HG03565 (cell line): ENCODE measurements around the gene RPL11.
"Not testable (repeated sequence)": the region's sequence is repeated elsewhere in the genome, so short reads cannot be mapped to it uniquely, and the experiment has no call there.

Experiments used
- ATAC-seq: cut with Tn5 transposase; IDR thresholded peaks from one replicate; pipeline ENCODE4 v1.9.1; 2021; ENCODE audit warnings: mild to moderate bottlenecking, moderate library complexity; ENCODE audit not compliant: unreplicated experiment

The RPL11 gene

GRCh38 chr1:23684415-23684814 lies 7.2 kb upstream of the RPL11 start:
- no peak for ATAC-seq

- not testable (repeated sequence) for ATAC-seq
Measured at GRCh38 chr1:23685197-23685596, 6.4 kb upstream of the RPL11 start.

- ATAC-seq, result not testable (repeated sequence)
Measured at GRCh38 chr1:23687680-23688079, 3.9 kb upstream of the RPL11 start.

GRCh38 chr1:23688281-23688680 lies 3.3 kb upstream of the RPL11 start:
- not testable (repeated sequence) for ATAC-seq

GRCh38 chr1:23692308-23692871 lies 784 bp downstream of the RPL11 start:
- ATAC-seq, result no peak

GRCh38 chr1:23693599-23693998 lies 2.0 kb downstream of the RPL11 start:
- ATAC-seq, result no peak

- no peak for ATAC-seq
Measured at GRCh38 chr1:23694371-23694770, 2.8 kb downstream of the RPL11 start.

- no peak for ATAC-seq
Measured at GRCh38 chr1:23695667-23696066, 4.1 kb downstream of the RPL11 start.

GRCh38 chr1:23696335-23696989 lies 4.9 kb downstream of the RPL11 start:
- ATAC-seq, result no peak

- no peak for ATAC-seq
Measured at GRCh38 chr1:23698466-23698865, 6.9 kb downstream of the RPL11 start.

GRCh38 chr1:23699280-23700179 lies 7.9 kb downstream of the RPL11 start:
- no peak for ATAC-seq

- no peak for ATAC-seq
Measured at GRCh38 chr1:23701310-23701709, 9.7 kb downstream of the RPL11 start.

GRCh38 chr1:23701996-23702395 lies 10.4 kb downstream of the RPL11 start:
- ATAC-seq, result no peak

GRCh38 chr1:23704834-23705495 lies 13.4 kb downstream of the RPL11 start:
- ATAC-seq, result no peak

- ATAC-seq, result no peak
Measured at GRCh38 chr1:23709229-23709628, 17.6 kb downstream of the RPL11 start.

GRCh38 chr1:23718482-23718881 lies 26.9 kb downstream of the RPL11 start:
- no peak for ATAC-seq

GRCh38 chr1:23719162-23719820 lies 27.7 kb downstream of the RPL11 start:
- no peak for ATAC-seq

GRCh38 chr1:23720256-23720995 lies 28.8 kb downstream of the RPL11 start:
- ATAC-seq, result peak; percentile 42

- no peak for ATAC-seq
Measured at GRCh38 chr1:23722652-23723051, 31.0 kb downstream of the RPL11 start.

GRCh38 chr1:23726686-23727085 lies 35.1 kb downstream of the RPL11 start:
- ATAC-seq, result no peak
